PC-3 (cell line): ENCODE results near the gene ABHD12B. TPM values are rescaled to one million over a fixed set of nuclear protein-coding genes. Genes with fewer than 3 reads are reported as not detected.
"Not testable (repeated sequence)": the region's sequence is repeated elsewhere in the genome, so short reads cannot be mapped to it uniquely, and the experiment has no call there.

Experiments used
- ATAC-seq: fragments of 200-7000 bp; cut with Tn5 transposase; 2 replicates; pipeline ENCODE4 v1.9.1; 2020; ENCODE audit warnings: mild to moderate bottlenecking, moderate library complexity
- BruUV-seq: library from RNA; stranded (reverse); fragments of 400-500 nt; replicated peaks from 2 replicates; lab custom pipeline; 2021; lab: Mats Ljungman, UMichigan
- CTCF ChIA-PET: fragments of 300-600 bp; sonication (Branson Sonifier 250); formaldehyde crosslinking; loops from one replicate; lab custom pipeline; 2022; ENCODE audit warnings: antibody characterized with exemption; lab: Charles Lee
- POLR2A ChIA-PET: fragments of 300-600 bp; sonication (Branson Sonifier 250); formaldehyde crosslinking; loops from one replicate; lab custom pipeline; 2022; ENCODE audit warnings: antibody characterized with exemption; ENCODE audit not compliant: unreplicated experiment; lab: Charles Lee
- DNase-seq: peaks from one replicate; pipeline ENCODE4 v3.0.0-alpha.2; 2015
- H2AFZ ChIP-seq: fragments of 300-600 bp; sonication (generic); 2 replicates; pipeline ENCODE4 v1.6.0; 2016; ENCODE audit warnings: antibody characterized with exemption, low read length
- H3F3A ChIP-seq: fragments of 300-600 bp; sonication (generic); one replicate; pipeline ENCODE4 v1.6.0; 2017; ENCODE audit warnings: antibody characterized with exemption, low read length, control low read depth, mild to moderate bottlenecking; ENCODE audit not compliant: unreplicated experiment
- H3K27ac ChIP-seq: fragments of 300-600 bp; sonication (generic); 2 replicates; pipeline ENCODE4 v1.5.1; 2016; ENCODE audit warnings: mild to moderate bottlenecking, low read length
- H3K27me3 ChIP-seq: fragments of 300-600 bp; sonication (generic); 2 replicates; pipeline ENCODE4 v1.6.1; 2016; ENCODE audit warnings: low read length, mixed read lengths
- H3K36me3 ChIP-seq: fragments of 300-600 bp; sonication (generic); 2 replicates; pipeline ENCODE4 v1.6.1; 2016; ENCODE audit warnings: low read depth, mixed run types, low read length, mixed read lengths
- H3K4me1 ChIP-seq: fragments of 300-600 bp; sonication (generic); 2 replicates; pipeline ENCODE4 v1.5.1; 2016; ENCODE audit warnings: low read length; ENCODE audit not compliant: insufficient read depth
- H3K4me2 ChIP-seq: fragments of 300-600 bp; sonication (generic); 2 replicates; pipeline ENCODE4 v1.6.0; 2016; ENCODE audit warnings: low read length
- H3K4me3 ChIP-seq: fragments of 300-600 bp; sonication (generic); 2 replicates; pipeline ENCODE4 v1.5.1; 2016; ENCODE audit warnings: mild to moderate bottlenecking, low read length, mixed read lengths
- H3K79me2 ChIP-seq: fragments of 300-600 bp; sonication (generic); 2 replicates; pipeline ENCODE4 v1.6.1; 2017; ENCODE audit warnings: low read length, mixed read lengths
- H3K9ac ChIP-seq: fragments of 300-600 bp; sonication (generic); 2 replicates; pipeline ENCODE4 v1.6.0; 2016; ENCODE audit warnings: mild to moderate bottlenecking, low read length
- H3K9me2 ChIP-seq: fragments of 300-600 bp; sonication (generic); replicated peaks from 2 replicates; pipeline ENCODE4 v1.6.1; 2016; ENCODE audit warnings: mixed run types, low read length, mixed read lengths
- H3K9me3 ChIP-seq: fragments of 300-600 bp; sonication (generic); 2 replicates; pipeline ENCODE4 v1.6.1; 2016; ENCODE audit warnings: low read length, mixed read lengths
- H4K20me1 ChIP-seq: fragments of 300-600 bp; sonication (generic); 2 replicates; pipeline ENCODE4 v1.6.1; 2016; ENCODE audit warnings: low read length, mixed read lengths
- CTCF ChIP-seq: fragments of 300-600 bp; sonication (generic); conservative IDR thresholded peaks from 2 replicates; pipeline ENCODE4 v1.5.1; 2017; ENCODE audit warnings: antibody characterized with exemption, low read depth, mild to moderate bottlenecking, low read length
- EZH2 ChIP-seq: fragments of 300-600 bp; sonication (generic); IDR thresholded peaks from one replicate; pipeline ENCODE4 v1.6.1; 2017; ENCODE audit warnings: antibody characterized with exemption, mild to moderate bottlenecking, low read length; ENCODE audit not compliant: unreplicated experiment
- EZH2phosphoT487 ChIP-seq: fragments of 300-600 bp; sonication (generic); IDR thresholded peaks from 2 replicates; pipeline ENCODE4 v1.6.1; 2018; ENCODE audit warnings: mild to moderate bottlenecking, antibody characterized with exemption, low read length, borderline replicate concordance
- intact Hi-C: fragments of 100-400 bp; cut with micrococcal nuclease; formaldehyde crosslinking; loops from 2 replicates; pipeline ENCODE4 v1.9.0; 2023
- total RNA-seq: library from RNA; depleted of rRNA; stranded (reverse); fragments of >200 nt; gene quantifications from 2 replicates; pipeline ENCODE4 v1.2.3, GENCODE V29; 2014

Gene ABHD12B
- total RNA-seq, 1 experiment from 2014 or later = not detected

GRCh38 chr14:50910495-50911420 lies 38.9 kb downstream of the ABHD12B start:
- Histone ChIP-seq H3K27me3 (no peaks in the 10 kb centered on the region), H3K36me3 (peaks cover 63% of the 10 kb centered on the region), H3K79me2 (no peaks in the 10 kb centered on the region), H3K4me1 (no peaks in the 10 kb centered on the region), H4K20me1 (no peaks in the 10 kb centered on the region), H2AFZ (no peak overlapping the region), H3K27ac (no peak overlapping the region), H3K4me2 (no peak overlapping the region), H3K4me3 (no peak overlapping the region), H3F3A (no peaks in the 10 kb centered on the region), H3K9ac (no peak overlapping the region), H3K9me3 (no peaks in the 10 kb centered on the region), H3K9me2 (no peaks in the 10 kb centered on the region)
- DNase-seq = no peak
- POLR2A ChIA-PET = interaction anchor here (0.6 kb wide), 2 partner anchors 109 to 1149 kb away, joined by 3 read pairs; no protein-coding TSS in a partner anchor
- TF ChIP-seq EZH2 (no peak), CTCF (no peak), EZH2phosphoT487 (no peak)
- BruUV-seq = no TSS peak
- intact Hi-C loops = no loop called here
- CTCF ChIA-PET = no interaction called here
- ATAC-seq = no peak

GRCh38 chr14:50917449-50917848 lies 45.6 kb downstream of the ABHD12B start:
- H4K20me1 ChIP-seq = no peaks in the 10 kb centered on the region
- intact Hi-C loops = no loop called here
- H3K9ac ChIP-seq = no peak overlapping the region
- H3F3A ChIP-seq = no peaks in the 10 kb centered on the region
- DNase-seq = no peak
- ChIA-PET CTCF (interaction anchor here (0.5 kb wide), 1 partner anchor 863 kb away, joined by 4 read pairs; no protein-coding TSS in a partner anchor), POLR2A (no interaction called here)
- peaks cover 45% of the 10 kb centered on the region for H3K36me3 ChIP-seq
- no peak overlapping the region for H3K4me3 ChIP-seq
- TF ChIP-seq CTCF (no peak), EZH2 (no peak), EZH2phosphoT487 (no peak)
- no TSS peak for BruUV-seq
- ATAC-seq = no peak
- no peaks in the 10 kb centered on the region for H3K27me3 ChIP-seq
- no peaks in the 10 kb centered on the region for H3K79me2 ChIP-seq
- H3K9me2 ChIP-seq = no peaks in the 10 kb centered on the region
- H3K27ac ChIP-seq = no peak overlapping the region
- H3K4me2 ChIP-seq = no peak overlapping the region
- no peaks in the 10 kb centered on the region for H3K9me3 ChIP-seq
- no peaks in the 10 kb centered on the region for H3K4me1 ChIP-seq
- no peak overlapping the region for H2AFZ ChIP-seq

- BruUV-seq, H3K27me3 ChIP-seq, H3K9me3 ChIP-seq, H3K9ac ChIP-seq, H3K4me2 ChIP-seq, POLR2A ChIA-PET, H3K9me2 ChIP-seq, H3K79me2 ChIP-seq, H2AFZ ChIP-seq, H3F3A ChIP-seq, DNase-seq, H3K4me1 ChIP-seq, H4K20me1 ChIP-seq, intact Hi-C loops, ATAC-seq, H3K4me3 ChIP-seq, H3K27ac ChIP-seq: not testable (repeated sequence)
- H3K36me3 ChIP-seq = peaks cover 48% of the 10 kb centered on the region
- CTCF ChIA-PET = interaction anchor here (0.6 kb wide), 1 partner anchor 297 kb away, joined by 4 read pairs; no protein-coding TSS in a partner anchor
Observed at GRCh38 chr14:50919524-50919923, 47.7 kb downstream of the ABHD12B start.
